Stimulated activated CD4-positive, alpha-beta T cell treated with anti-CD3 and anti-CD28 coated beads, TNF-alpha, amount 100 ng/mL, for 24 hours (primary cell): ENCODE data around the gene IL6.
"Not testable (repeated sequence)": the region's sequence is repeated elsewhere in the genome, so short reads cannot be mapped to it uniquely, and the experiment has no call there.

Experiments
- DNase-seq, 3 experiments: peaks; one replicate each; pipeline ENCODE4 v3.0.0-alpha.2; 2020; ENCODE audit warnings: low read depth in 3 of 3

Gene IL6

DNA sequence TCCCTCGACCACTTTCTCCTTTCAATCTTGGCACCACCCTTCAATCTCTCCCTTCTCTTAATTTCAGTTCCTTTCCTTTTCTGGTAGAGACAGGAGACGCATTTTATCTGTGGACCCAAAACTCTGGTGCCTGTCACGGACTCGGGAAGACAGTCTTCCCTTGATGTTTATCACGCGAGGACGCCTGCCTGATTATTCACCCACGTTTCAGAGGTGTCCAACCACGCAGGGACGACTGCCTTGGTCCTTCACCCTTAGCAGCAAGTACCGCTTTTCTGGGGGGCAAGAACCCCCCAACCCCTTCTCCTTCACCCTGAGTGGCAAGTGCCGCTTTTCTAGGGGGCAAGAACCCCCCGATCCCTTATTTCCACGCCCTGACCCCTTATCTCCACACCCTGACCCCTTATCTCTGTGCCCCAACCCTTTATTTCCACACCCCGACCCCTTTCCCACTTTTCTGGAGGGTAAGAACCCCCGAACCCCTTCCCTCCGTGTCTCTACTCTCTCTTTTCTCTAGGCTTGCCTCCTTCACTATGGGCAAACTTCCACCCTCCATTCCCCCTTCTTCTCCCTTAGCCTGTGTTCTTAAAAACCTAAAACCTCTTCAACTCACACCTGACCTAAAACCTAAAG, 22.9 kb upstream of the IL6 start:
- not testable (repeated sequence) for DNase-seq

DNA sequence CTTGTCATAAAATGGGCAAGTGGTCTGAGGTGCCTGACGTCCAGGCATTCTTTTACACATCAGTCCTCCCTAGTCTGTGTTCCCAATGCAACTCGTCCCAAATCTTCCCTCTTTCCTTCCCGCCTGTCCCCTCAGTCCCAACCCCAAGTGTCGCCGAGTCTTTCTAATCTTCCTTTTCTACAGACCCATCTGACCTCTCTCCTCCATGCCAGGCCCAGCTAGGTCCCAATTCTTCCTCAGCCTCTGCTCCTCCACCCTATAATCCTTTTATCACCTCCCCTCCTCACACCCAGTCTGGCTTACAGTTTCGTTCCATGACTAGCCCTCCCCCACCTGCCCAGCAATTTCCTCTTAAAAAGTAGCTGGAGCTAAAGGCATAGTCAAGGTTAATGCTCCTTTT, 22.3 kb upstream of the IL6 start:
- DNase-seq, result not testable (repeated sequence)

DNA sequence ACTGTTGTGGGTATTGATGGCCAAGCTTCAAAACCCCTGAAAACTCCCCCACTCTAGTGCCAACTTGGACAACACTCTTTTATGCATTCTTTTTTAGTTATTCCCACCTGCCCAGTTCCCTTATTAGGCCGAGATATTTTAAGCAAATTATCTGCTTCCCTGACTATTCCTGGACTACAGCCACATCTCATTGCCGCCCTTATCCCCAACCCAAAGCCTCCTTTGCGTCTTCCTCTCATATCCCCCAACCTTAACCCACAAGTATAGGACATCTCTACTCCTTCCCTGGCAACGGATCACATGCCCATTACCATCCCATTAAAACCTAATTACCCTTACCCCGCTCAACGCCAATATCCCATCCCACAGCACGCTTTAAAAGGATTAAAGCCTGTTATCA, 21.1 kb upstream of the IL6 start:
- not testable (repeated sequence) for DNase-seq

- not testable (repeated sequence) for DNase-seq
Observed at GRCh38 chr7:22707026-22707691, 19.8 kb upstream of the IL6 start.

- not testable (repeated sequence) for DNase-seq
Observed at GRCh38 chr7:22708214-22708613, 18.8 kb upstream of the IL6 start.

- not testable (repeated sequence) for DNase-seq
Observed at GRCh38 chr7:22708677-22709061, 18.3 kb upstream of the IL6 start.

DNA sequence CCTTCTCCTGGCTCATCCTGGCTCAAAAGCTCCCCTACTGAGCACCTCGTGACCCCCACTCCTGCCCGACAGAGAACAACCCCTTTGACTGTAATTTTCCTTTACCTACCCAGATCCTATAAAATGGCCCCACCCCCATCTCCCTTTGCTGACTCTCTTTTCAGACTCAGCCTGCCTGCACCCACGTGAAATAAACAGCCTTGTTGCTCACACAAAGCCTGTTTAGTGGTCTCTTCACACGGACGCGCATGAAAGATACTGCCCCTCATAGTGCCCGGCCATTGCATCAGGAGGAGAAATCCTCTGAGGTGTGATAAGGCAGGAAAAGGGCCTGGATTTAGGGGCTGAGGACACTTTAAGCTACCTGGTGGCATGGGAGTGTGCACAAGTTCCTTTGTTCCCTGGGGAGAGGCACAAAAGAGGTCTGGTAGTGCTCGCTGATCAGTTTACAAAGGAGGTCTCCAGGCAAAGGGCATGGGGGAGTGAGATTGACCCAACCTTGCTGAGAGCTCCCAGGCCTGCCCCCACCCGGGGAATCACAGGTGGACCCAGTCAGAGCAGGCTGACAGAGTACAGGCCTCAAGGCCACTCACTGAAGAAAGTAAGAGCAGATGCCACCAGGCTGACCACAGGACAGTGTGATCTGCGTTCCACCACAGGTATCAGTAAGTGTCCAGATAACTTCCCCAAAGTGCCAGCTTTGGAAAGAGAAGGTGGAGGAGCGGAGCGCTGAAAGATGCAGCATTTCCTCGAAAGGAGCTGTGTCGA, 17.8 kb upstream of the IL6 start:
- DNase-seq, result not testable (repeated sequence)

- DNase-seq, result no peak
Observed at GRCh38 chr7:22709857-22710256, 17.1 kb upstream of the IL6 start.

DNA sequence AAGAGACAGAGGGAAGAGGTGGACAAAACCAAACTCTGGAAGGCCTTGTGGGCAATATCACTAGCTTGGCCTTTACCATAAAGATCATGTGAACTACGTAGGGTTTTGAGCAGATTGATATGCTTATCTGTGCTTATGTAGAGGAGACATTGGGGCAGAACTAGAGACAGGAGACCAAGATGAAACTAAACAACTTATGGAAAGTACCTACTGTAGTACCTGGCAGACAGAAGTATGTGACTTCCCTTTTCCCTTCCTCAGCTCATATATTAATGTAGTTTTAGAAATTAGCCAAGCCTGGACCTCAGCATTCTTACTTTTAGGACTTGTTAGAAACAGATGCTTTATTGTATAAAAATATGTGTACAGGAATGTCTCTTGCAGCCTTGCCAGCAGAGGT, 14.0 kb upstream of the IL6 start:
- DNase-seq, result no peak

DNA sequence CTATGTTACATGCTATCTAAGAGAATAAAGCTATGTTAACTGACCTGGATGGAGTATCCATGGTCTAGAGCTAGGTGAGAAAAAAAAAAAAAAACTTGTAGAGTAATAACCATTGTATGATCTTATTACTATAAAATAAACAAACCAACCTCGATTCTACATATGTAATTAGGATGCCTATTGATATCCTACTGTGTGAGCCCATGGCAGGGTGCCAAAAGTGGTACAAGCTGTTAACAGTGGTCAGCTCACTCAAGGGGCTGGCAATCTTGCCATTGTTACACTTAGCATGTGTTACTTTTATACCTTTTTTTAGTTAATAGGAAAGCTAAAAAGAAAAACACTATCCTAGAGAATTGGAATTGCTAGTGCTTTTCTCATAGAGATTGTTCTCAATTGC, 13.5 kb upstream of the IL6 start:
- no peak for DNase-seq

- DNase-seq, result no peak
Observed at GRCh38 chr7:22715969-22716368, 11.0 kb upstream of the IL6 start.

DNA sequence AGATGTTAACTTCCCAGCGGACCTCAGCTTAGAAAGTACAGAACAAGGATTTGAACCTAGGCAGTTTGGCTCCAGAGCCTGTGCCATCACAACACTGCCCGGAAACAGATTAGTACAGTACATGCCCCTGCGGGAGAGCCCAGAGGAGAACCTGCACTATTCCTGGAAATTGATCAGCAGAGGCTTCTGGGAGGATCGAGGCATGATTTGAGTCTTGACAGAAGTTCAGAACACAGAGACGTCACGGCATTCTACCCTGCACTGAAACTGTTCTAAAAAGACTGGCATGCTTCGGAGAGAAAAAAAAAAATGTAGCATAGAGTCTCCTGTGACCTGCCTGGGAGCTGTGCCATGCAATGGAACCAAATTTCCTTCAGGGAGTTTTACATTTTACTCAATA, 9.2 kb upstream of the IL6 start:
- DNase-seq, result no peak

- DNase-seq, result no peak
Observed at GRCh38 chr7:22718200-22718711, 8.7 kb upstream of the IL6 start.

DNA sequence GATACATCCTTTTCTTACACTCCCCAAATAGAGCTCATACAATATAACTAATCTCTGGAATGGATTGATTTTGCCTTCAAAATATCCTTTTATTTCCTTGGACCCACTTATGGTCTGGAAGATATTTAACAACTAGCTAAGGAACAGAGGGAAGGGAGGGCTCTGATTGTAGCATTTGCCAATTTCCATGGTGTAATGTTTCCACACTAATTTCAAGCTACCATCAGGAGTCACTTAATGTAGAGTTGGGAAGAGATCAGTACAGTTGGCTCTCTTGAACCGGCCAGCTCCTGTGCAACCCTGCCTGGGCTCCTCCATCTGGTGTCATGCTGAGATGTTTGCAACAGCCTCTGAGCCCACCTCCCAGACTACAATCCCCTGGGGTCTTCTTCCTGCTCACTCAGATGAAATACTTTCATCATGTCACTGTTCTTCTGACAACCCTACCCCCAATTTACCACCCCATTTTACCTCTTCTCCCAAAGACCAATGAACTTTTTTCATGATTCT, 8.0 kb upstream of the IL6 start:
- no peak for DNase-seq

- DNase-seq, result no peak
Observed at GRCh38 chr7:22720791-22721786, 5.9 kb upstream of the IL6 start.

GRCh38 chr7:22722536-22723180, 4.3 kb upstream of the IL6 start:
- DNase-seq, result no peak

DNA sequence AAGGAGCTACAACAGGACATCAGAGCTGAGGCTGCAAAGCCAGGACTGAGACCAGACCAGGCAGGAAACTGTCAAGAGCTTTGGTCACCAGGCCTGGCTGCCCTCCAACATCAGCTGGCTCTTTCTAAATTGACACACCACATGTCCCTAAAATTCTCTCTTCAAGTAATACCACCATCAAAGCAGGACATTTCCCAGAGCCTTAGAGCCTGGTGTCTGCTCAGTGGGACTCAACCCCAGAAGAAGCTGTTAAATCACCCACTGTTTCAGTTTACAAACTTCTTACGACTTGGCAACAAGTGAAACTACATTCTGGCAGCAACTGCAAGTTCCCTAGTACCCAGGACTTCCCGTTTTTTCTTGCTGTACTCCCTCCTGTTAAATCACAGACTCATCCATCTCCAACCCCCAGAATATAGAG, 3.8 kb upstream of the IL6 start:
- DNase-seq, result no peak

DNA sequence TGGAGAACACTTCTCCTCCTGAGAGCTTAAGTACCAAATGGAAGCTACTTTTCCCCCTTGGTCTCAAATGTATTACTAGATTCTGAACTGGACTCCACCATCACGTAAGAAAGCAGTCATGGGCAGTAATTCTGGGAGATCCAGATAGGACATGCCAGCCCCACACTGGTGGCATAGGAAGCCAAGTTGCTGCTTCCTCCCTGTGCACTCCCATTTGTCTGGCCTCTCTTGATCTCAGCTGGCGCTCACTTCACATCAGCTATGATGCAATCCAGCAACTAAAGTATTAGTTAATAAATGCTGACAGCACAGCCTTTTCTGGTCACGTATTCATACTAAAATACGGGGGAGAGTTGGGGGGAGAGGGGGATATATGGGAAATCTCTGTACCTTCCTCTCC, 3.4 kb upstream of the IL6 start:
- DNase-seq, result no peak

GRCh38 chr7:22724861-22725260, 2.1 kb upstream of the IL6 start:
- no peak for DNase-seq

DNA sequence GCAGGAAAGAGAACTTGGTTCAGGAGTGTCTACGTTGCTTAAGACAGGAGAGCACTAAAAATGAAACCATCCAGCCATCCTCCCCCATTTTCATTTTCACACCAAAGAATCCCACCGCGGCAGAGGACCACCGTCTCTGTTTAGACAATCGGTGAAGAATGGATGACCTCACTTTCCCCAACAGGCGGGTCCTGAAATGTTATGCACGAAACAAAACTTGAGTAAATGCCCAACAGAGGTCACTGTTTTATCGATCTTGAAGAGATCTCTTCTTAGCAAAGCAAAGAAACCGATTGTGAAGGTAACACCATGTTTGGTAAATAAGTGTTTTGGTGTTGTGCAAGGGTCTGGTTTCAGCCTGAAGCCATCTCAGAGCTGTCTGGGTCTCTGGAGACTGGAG, 1.4 kb upstream of the IL6 start:
- no peak for DNase-seq
